GM21786 (cell line): ENCODE data around the gene ZNF423.

Experiments used
- ATAC-seq: cut with Tn5 transposase; IDR thresholded peaks from one replicate; pipeline ENCODE4 v1.9.1; 2021; ENCODE audit not compliant: unreplicated experiment

Gene ZNF423

DNA sequence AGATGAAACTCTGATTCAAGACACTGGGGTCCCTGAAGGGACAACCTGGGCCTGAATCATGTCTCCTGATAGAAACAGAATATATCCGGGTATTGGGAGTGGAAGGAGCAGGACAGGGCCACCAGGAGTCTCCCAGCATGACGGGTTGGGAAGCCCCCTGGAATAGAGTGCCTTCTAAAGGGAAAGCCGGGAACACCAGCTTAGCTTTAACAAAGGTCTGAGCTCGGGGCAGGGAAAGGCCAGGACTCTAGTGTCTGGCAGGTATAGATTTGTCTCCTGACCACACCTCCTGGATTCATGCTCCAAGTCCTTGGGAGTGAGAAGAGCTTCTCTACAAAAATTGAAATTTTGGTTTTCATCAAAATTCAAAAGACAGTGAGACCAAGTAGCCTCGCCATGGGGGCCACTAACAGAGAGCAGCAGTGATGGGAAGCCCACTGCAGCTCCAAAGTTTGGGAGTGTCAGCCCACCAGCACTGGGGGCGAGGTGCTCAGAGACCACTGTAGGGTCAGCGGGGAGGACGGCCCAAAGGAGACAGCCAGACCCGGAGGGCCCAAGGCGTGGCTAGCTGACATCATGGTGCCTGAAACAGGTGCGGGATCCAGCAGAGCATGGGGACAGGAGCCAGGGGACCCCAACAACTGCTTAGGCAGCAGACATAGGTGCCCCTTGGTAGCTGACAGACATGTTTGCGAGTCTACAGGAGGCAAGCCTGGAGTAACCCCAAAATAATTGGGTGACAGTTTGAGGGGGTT lies 401.3 kb downstream of the ZNF423 start:
- no peak for ATAC-seq

DNA sequence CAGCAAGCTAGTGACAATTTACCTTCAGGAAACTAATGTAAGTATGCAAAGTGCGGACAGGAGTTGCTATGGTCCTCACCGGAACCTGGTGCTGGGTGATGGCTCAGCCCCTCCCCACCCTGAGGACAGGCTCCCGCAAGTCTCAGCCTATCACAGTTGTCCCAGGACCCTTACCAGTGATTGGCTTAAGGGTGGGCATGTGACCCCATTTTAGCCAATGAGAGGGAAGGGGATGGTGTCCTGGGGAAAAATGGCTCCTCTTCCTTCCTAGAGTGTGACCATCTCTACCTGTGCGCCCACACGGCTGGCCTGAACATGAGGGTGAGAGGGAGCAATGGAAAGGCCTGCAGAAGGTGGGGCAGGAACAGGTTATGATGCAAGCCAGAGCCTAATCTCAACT lies 401.9 kb downstream of the ZNF423 start:
- no peak for ATAC-seq

DNA sequence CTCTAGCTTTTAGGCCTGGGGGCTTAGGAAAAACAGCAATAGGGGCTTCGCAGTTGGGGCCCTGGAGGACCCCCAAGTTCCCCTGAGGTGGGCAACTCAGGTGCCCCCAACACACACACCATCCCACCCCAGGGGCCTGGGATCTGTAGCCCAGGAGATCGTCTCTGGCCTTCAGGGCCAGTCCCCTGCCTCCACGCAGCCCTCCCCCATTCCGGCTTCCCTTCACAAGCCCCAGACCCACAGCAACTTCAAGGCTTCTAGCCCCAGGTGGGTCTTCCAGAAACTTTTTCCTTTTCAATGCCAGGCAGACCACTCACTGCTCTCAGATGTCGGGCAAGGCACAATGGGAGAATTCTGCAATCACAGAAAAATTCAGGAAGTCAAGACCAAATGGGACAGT lies 402.9 kb downstream of the ZNF423 start:
- ATAC-seq, result no peak

DNA sequence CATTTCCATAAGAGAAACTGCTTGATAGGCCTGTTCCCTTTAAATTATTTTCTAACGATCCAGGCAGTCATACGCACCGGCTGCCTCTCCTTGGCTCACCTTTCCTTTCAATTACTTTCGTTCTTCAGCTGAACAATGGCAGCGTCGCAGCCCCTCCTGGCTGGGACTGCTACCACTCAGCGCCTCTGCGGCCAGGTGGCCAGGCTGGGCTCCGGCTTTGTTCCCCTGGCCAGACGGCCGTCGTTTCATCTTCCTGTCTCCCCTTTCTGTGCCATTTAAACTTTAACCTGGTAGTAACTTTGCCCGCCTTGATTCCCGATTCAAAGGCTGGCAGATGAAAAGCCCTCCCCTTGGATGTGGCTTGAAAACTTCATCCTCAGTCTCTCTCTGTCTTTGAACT lies 403.3 kb downstream of the ZNF423 start:
- ATAC-seq, result no peak

DNA sequence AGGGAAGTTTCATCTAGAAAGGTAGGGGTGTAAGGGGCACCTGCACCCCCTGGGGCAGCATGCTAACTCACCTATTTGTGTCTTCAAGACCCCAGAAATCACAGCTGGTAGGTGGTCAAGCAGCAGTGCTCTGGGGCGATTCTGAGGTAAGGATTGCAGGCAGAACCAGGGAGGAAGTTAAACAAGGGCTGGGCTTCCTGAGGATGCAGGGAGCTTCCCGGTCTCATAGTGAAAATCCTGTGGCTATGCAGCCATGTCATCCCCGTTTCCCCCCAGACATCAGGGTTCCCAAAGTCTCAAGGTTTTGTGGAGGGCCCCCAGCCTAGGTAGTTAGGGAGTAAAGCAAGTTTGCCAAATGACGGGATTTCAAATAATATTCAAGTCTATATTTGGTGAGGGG lies 403.8 kb downstream of the ZNF423 start:
- ATAC-seq, result no peak

DNA sequence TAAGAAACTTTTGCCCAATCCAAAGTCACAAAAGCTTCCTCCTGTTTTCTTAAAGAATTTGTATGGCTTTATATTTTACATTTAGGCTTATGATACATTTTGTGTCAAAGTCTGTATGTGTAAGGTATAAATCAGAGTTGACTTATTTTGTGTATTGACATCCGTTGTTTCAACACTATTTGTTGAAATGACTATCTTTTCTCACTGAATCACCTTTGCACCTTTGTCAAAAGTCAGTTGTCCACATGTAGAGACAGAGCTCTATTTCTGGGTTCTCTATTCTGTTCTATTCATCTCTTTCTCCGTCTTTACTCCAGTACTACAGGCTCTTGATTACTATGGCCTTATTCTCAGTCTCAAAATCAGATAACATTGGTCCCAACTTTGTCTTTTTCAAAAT lies 409.1 kb downstream of the ZNF423 start:
- ATAC-seq, result no peak

DNA sequence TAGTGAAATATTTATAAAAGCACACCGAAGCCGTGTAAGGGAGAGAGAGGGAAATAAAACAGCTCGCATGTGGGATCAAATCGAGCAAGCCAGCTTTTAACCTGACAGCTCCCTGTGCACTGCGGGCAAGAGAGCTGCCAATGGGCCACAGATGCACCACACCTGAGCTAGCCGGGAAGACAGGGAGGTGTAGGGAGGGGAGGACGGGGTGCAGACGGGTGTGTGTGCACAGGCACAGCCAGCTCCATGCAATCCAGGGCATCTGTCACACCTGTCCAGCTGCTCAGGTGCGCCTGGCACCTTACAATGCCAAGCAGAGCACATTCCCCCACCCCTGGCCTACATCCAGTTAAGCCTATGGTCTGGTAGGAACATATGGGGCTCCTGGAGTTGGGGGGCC lies 412.3 kb downstream of the ZNF423 start:
- no peak for ATAC-seq

DNA sequence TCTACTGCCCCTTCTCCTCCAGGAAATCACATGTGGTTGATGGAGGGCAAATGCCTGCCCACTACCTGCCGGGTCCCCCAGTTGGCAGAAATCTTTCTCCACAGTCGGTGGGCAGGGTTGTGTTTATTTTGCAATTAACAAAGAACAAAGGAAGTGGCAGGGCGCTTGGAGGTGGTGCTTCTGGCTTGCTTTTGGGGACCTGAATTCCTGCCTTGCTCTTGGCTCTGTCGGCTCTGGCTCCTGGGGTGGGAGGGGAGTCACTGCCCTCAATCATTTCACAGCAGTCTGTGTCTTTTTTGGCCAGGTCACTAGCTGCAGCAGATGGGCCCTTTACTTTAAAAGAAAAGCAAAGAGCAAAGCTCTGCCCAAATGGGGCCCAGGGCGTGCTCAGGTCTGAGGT lies 413.1 kb downstream of the ZNF423 start:
- ATAC-seq, result no peak

DNA sequence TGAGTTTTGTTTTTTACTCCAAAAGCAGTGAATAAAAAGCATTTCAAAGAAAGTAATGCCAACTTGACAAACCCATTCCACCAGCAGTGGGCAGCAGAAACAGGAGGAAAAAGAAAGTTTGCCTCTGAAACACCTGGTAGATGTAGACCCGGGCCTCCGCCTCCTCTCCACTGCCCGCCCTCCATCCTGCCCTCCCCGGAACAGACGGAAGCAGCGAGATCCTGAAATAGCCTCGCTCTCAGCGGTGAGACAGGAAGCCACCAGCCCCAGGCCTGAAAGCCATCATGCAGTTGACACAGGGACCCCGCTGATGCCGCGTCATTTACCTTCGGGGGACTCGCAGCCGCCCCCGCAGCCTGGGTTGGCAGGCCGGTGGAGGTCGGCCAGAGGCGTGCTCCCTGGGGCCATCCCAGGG lies 414.5 kb downstream of the ZNF423 start:
- ATAC-seq, result peak; percentile 96

DNA sequence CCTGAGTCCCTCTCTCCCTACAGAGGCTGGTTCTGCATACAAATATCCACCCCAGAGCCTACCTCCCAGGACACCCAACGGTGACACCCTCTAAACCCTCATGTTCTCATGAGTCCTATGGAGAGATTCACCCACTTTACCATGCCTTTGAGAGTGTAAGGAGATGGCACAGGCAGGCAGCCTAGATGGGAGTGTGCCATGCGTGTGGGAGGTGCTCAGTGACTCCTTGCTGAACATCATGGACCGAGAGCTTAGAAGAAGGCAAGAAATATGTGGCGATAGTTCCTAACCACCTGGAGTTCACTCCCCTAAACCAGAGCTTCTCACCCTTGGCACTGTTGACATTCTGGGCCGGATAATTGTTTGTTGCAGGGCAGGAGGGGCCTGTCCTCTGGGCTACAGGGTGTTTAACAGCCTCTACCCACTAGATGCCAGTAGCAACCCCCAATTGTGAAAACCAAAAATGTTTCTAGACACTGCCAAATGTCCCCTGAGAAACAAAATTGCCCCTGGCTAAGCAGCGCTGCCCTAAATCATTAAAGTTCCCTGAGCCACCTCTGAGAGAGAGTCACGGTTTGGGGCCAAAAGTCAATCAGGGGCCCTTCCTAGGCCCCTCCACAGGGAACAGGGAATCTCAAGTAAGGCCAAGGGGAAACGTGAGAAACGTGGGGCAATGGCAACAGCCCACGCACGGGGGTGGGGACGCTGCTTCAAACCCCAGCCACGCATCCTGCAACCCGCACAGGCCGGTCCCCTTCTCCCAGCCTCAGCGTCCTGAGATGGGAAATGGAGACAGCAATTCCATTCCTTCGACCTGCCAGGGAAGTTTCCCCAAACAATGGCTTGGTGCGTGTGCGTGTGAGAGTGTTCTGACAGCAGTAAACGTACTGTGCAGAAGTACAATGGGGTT lies 415.5 kb downstream of the ZNF423 start:
- no peak for ATAC-seq

DNA sequence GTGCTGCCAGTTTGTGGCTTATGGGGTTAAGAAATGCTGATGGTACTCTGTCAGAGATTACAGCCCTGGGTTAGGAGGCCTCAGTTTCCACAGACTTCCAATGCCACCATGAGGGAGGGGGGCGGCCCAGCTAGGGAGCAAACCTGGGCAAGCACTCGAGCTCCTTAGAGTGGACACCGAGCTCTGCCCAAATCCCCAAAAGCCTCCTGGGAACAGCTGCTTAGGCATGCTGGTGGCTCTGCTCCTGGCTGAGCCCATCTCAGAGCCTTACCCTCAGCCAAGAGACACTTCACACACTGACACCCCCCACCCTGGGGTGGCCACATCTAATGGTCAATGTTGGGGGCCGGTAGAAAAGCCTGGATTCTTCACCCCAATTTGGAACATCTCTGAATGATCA lies 416.2 kb downstream of the ZNF423 start:
- no peak for ATAC-seq

DNA sequence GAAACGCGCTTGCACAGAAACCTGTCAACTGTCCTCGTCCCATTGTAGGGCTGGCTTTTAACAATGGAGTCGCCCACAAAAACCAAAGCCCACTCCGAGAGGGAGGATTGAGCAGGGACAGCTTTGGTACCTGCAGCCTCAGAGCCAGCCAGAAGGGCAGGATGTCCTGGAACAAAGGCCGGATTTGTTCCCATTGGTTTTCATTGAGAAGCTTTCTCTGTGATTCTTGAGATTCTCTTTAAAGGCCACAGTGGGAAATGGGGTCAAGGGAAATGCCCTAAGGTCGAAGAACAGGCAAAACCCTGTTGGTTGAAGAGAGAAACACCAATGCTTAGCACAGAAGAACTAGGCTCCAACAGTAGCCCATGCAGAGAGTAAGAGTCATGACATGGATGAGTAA lies 416.9 kb downstream of the ZNF423 start:
- ATAC-seq, result no peak
